Upper lobe of left lung (tissue), 6 donors: ENCODE results near the gene NAPSA. TPM values are rescaled to one million over a fixed set of nuclear protein-coding genes. Genes with fewer than 3 reads are reported as not detected.

Source experiments
- ATAC-seq, 2 donors: fragments of 200-7000 bp; cut with Tn5 transposase; one replicate each; pipeline ENCODE4 v1.9.1; 2022; ENCODE audit warnings: mild to moderate bottlenecking in 2 of 2, moderate library complexity in 2 of 2; ENCODE audit not compliant: low FRiP score in 2 of 2
- DNase-seq, 2 donors: peaks; one replicate each; pipeline ENCODE4 v3.0.0-alpha.2; 2019 to 2020
- H3K27ac ChIP-seq, 4 donors: fragments of 200-600 bp; sonication (generic); one replicate each; pipeline ENCODE4 v1.5.1; 2016 to 2019
- H3K27me3 ChIP-seq, 4 donors: fragments of 200-600 bp; sonication (generic); one replicate each; pipeline ENCODE4 v1.5.1; 2017 to 2019
- H3K36me3 ChIP-seq, 4 donors: fragments of 200-600 bp; sonication (generic); one replicate each; pipeline ENCODE4 v1.5.1; 2016 to 2019
- H3K4me1 ChIP-seq, 4 donors: fragments of 200-600 bp; sonication (generic); one replicate each; pipeline ENCODE4 v1.5.1; 2018 to 2019
- H3K4me3 ChIP-seq, 4 donors: fragments of 200-600 bp; sonication (generic); one replicate each; pipeline ENCODE4 v1.5.1; 2017 to 2019; ENCODE audit warnings: mild to moderate bottlenecking in 2 of 4, moderate library complexity in 1 of 4
- H3K9me3 ChIP-seq, 4 donors: fragments of 200-600 bp; sonication (generic); one replicate each; pipeline ENCODE4 v1.5.1; 2018 to 2019
- EP300 ChIP-seq, 4 donors: sonication (generic); formaldehyde crosslinking; IDR thresholded peaks; one replicate each; pipeline ENCODE4 v1.5.1; 2017; ENCODE audit warnings: antibody characterized with exemption in 4 of 4, control low read depth in 2 of 4
- POLR2A ChIP-seq, 4 donors: fragments of 450-650 bp; IDR thresholded peaks; one replicate each; pipeline ENCODE4 v1.5.1; 2016 to 2017; ENCODE audit warnings: antibody characterized with exemption in 4 of 4, mild to moderate bottlenecking in 2 of 4
- POLR2AphosphoS5 ChIP-seq, 2 donors: sonication (generic); formaldehyde crosslinking; IDR thresholded peaks; one replicate each; pipeline ENCODE4 v1.5.1; 2017; ENCODE audit warnings: antibody characterized with exemption in 2 of 2
- WGBS, 2 donors: methylation state at CpG; one replicate each; pipeline ENCODE4 v1.1.5; 2017 to 2018; 5-methylcytosine and 5-hydroxymethylcytosine counted together
- total RNA-seq, 6 donors: library from RNA; depleted of rRNA in 4 of 6; stranded (reverse); fragments of >200 nt in 4 of 6; gene quantifications; one replicate each; pipeline versions ENCODE4 v1.1.0 to v1.2.1, GENCODE V29; 2016 to 2021
- TF ChIP-seq, protein P1 (sequence below), 6 experiments: fragments of 450-650 bp in 4 of 6; fragments of 200-600 bp in 2 of 6; sonication (generic) in 2 of 6; IDR thresholded peaks; one replicate each; pipeline ENCODE4 v1.5.1; 2016 to 2019; ENCODE audit warnings: antibody characterized with exemption in 6 of 6
- donor health status: DM: no; HTN: no; CAD: no; lungs with moderate emphysema.
- donor health status: DM: no; HTN: yes; CAD: no; lungs with severe emphysema.

The NAPSA gene
- total RNA-seq, 6 donors from 2014 or later, result 1,043 to 3,140 (median 1,660) TPM

DNA sequence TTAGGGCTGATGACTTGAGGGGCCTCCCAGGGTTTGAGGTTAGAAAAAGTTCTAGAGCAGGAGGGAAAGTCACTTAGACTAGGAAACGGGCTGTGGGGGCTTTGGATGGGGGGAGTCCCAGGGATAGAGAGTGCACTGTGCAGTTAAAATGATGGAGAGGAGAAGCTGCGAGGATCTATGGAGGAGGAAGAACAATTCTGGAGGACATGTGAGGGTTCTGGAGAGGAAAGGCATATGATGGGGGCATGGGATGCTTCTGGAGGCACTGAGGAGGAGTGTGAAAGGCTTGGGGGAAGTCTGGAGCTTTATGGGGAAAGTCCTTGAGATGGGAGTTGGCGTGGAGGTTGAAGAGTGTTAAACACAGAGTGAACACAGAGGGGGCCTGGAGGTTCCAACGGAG, 38.4 kb downstream of the NAPSA start:
- H3K9me3 ChIP-seq, result peaks cover 0 to 3% (median 0%) of the 10 kb centered on the region in 4 donors
- no peak for TF ChIP-seq POLR2A (IDR thresholded peaks at IDR 0.05)
- no peak for TF ChIP-seq POLR2AphosphoS5 (IDR thresholded peaks at IDR 0.05)
- no peak for TF ChIP-seq EP300 (IDR thresholded peaks at IDR 0.05)
- TF ChIP-seq, protein P1, sequence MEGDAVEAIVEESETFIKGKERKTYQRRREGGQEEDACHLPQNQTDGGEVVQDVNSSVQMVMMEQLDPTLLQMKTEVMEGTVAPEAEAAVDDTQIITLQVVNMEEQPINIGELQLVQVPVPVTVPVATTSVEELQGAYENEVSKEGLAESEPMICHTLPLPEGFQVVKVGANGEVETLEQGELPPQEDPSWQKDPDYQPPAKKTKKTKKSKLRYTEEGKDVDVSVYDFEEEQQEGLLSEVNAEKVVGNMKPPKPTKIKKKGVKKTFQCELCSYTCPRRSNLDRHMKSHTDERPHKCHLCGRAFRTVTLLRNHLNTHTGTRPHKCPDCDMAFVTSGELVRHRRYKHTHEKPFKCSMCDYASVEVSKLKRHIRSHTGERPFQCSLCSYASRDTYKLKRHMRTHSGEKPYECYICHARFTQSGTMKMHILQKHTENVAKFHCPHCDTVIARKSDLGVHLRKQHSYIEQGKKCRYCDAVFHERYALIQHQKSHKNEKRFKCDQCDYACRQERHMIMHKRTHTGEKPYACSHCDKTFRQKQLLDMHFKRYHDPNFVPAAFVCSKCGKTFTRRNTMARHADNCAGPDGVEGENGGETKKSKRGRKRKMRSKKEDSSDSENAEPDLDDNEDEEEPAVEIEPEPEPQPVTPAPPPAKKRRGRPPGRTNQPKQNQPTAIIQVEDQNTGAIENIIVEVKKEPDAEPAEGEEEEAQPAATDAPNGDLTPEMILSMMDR (IDR thresholded peaks at IDR 0.05), result no peak
- no peak overlapping the region for H3K4me3 ChIP-seq
- DNase-seq (no peak), ATAC-seq (no peak)
- H3K27ac ChIP-seq, result no peak overlapping the region
- H3K36me3 ChIP-seq, result peaks cover 0 to 4% (median 0%) of the 10 kb centered on the region in 4 donors
- peaks cover 36 to 57% (median 45%) of the 10 kb centered on the region in 4 donors for H3K4me1 ChIP-seq
- H3K27me3 ChIP-seq, result peaks cover 0 to 32% (median 1%) of the 10 kb centered on the region in 4 donors
- WGBS, 2 donors, result 40 to 47% methylated on average over 3 to 4 of the region's 4 CpGs

DNA sequence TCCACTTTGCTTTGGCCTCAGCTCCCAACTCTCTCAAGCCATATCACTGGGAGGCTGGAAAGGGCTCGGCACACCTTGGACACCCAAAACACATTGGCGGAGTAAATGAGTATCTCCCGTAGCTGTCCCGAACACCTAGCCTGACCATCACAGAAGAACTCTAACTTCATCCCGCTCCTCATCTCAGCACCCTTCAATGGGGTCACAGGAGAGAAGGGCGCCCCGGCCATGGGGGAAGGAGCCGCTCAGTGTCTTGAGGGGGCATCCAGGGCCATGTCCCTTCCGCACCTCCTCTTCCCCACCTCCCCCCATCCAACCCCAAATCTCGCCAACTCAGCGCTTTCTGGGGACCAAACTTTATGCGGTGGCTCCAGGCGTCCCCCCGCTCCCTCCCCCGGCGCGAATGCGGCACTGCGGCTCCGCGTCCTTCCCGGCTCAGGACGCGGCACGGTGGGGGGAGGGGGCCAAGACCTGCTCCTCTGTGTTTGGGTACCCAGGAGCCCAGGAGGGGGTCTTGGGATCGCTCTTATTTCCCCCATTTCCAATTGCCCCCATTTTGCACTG, 39.3 kb downstream of the NAPSA start:
- peaks cover 0 to 3% (median 0%) of the 10 kb centered on the region in 4 donors for H3K9me3 ChIP-seq
- no peak overlapping the region for H3K27ac ChIP-seq
- WGBS, 2 donors, result 1 to 11% methylated on average over 7 to 18 of the region's 26 CpGs
- peaks cover 29 to 49% (median 38%) of the 10 kb centered on the region in 4 donors for H3K4me1 ChIP-seq
- H3K27me3 ChIP-seq, result peaks cover 0 to 31% (median 1%) of the 10 kb centered on the region in 4 donors
- no peak for ATAC-seq
- H3K36me3 ChIP-seq, result peaks cover 0 to 4% (median 0%) of the 10 kb centered on the region in 4 donors
- DNase-seq, result peak in 1 of 2 donors; percentile 80
- TF ChIP-seq EP300 (IDR thresholded peaks at IDR 0.05), result no peak
- TF ChIP-seq POLR2AphosphoS5 (IDR thresholded peaks at IDR 0.05), result no peak
- TF ChIP-seq, protein P1 (IDR thresholded peaks at IDR 0.05), result no peak
- no peak for TF ChIP-seq POLR2A (IDR thresholded peaks at IDR 0.05)
- peak overlapping the region in 2 of 4 donors; percentile 1 to 28 for H3K4me3 ChIP-seq

DNA sequence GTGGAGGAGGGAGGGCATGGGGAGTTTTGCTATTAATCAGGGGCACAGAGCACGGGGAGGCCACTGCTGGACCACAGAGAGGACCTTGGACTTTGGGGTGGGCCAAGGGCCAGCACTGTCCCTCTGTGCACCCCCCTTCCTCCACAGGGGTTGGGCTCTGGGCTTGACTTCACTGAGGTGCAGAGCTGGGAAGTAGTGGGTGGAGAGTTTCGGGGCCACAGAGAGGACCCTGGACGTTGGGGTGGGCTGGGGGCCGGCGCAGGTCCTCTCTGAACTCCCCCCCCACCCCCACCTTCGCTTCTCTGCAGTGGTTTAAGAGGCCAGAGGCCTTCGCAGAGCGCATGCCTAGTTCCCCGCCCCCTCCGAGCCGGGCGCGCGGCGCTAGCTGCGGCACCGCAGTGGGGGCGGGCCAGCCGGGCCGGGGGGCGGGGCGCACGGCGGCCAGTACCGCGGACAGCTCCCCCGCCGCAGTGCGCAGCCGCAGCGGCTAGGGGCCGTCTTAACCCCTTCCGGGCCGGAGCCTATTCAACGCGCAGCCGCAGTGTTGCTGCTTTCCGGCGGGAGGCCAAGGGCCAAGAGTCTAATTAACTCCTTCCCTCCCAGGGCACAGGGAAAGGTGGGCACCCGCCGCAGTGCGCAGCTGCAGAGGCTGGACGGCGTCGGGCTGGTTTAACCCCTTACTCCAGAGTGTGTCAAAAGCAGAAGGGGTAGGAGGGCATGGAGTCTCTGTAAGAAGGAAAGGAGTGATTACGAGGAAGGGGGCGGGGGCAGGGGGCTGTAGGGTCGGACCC, 39.9 kb downstream of the NAPSA start:
- peaks cover 0 to 24% (median 1%) of the 10 kb centered on the region in 4 donors for H3K27me3 ChIP-seq
- TF ChIP-seq, protein P1 (IDR thresholded peaks at IDR 0.05), result no peak
- TF ChIP-seq POLR2AphosphoS5 (IDR thresholded peaks at IDR 0.05) (no peak), POLR2A (IDR thresholded peaks at IDR 0.05) (no peak), EP300 (IDR thresholded peaks at IDR 0.05) (no peak)
- H3K4me1 ChIP-seq, result peaks cover 22 to 42% (median 33%) of the 10 kb centered on the region in 4 donors
- peak; percentile 68 to 96 for DNase-seq
- no peak overlapping the region for H3K27ac ChIP-seq
- WGBS, 2 donors, result 2 to 6% methylated on average over 9 to 38 of the region's 48 CpGs
- H3K4me3 ChIP-seq, result peak overlapping the region in 3 of 4 donors; percentile 1 to 28 (median 3)
- H3K36me3 ChIP-seq, result peaks cover 0 to 4% (median 0%) of the 10 kb centered on the region in 4 donors
- no peaks in the 10 kb centered on the region for H3K9me3 ChIP-seq
- peak; percentile 20 to 78 for ATAC-seq

DNA sequence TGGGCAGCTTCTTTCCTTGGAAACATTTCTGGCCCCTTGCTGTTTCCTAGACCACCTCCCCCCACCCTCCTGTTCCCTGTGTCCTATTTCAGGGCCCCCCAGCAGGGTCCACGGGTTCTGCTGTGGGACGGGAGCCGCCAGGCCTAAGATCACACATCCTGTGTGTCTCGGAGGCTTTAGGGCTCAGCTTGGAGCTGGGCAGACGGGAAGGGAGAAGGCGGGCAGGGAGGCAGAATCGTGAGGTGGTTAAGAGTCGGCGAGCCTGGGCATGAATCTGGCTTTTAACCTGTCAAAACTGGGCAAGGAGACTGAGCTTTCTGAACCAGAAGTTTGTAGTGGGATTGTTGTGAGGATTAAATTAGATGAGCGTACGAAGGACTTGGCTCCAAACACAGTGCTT, 41.1 kb downstream of the NAPSA start:
- DNase-seq, result no peak
- no peak overlapping the region for H3K27ac ChIP-seq

More for the DNA sequence above, 41.1 kb downstream of the NAPSA start:
- no peak overlapping the region for H3K4me3 ChIP-seq
- H3K4me1 ChIP-seq, result peaks cover 14 to 30% (median 21%) of the 10 kb centered on the region in 4 donors
- ATAC-seq, result no peak
- peaks cover 0 to 21% (median 1%) of the 10 kb centered on the region in 4 donors for H3K27me3 ChIP-seq
- no peak for TF ChIP-seq POLR2AphosphoS5 (IDR thresholded peaks at IDR 0.05)
- TF ChIP-seq, protein P1 (IDR thresholded peaks at IDR 0.05), result no peak
- TF ChIP-seq POLR2A (IDR thresholded peaks at IDR 0.05), result no peak
- TF ChIP-seq EP300 (IDR thresholded peaks at IDR 0.05), result no peak
- 75 to 81% methylated on average over 11 of the region's 11 CpGs for WGBS, 2 donors
- peaks cover 0 to 4% (median 0%) of the 10 kb centered on the region in 4 donors for H3K36me3 ChIP-seq
- no peaks in the 10 kb centered on the region for H3K9me3 ChIP-seq
